ENCODE data around the gene FRMD5.

FRMD5 gene

GRCh38 chr15:43987924-43988323 is 207.1 kb downstream of the FRMD5 start:
- Histone ChIP-seq H3K9me3 (ENCODE audit: insufficient read depth, low read length) (no peaks in the 10 kb centered on the region), H3K79me2 (ENCODE audit: insufficient read depth, low read length) (no peaks in the 10 kb centered on the region), H3K9me2 (replicated peaks; ENCODE audit: insufficient read depth, low read length) (no peaks in the 10 kb centered on the region), H3K27ac (ENCODE audit: low read depth, low read length) (no peak overlapping the region), H3K4me2 (ENCODE audit: low read depth, low read length, poor library complexity, severe bottlenecking) (no peak overlapping the region), H3K4me3 (ENCODE audit: insufficient read depth, low read length, poor library complexity, severe bottlenecking) (no peak overlapping the region), H3K36me3 (ENCODE audit: low read length) (no peaks in the 10 kb centered on the region), H3F3A (ENCODE audit: insufficient read depth) (no peaks in the 10 kb centered on the region), H4K20me1 (ENCODE audit: low read depth, low read length) (no peaks in the 10 kb centered on the region), H3K27me3 (ENCODE audit: low read length) (no peaks in the 10 kb centered on the region), H3K9ac (ENCODE audit: low read length) (no peak overlapping the region), H2AFZ (ENCODE audit: low read depth, low read length, severe bottlenecking) (no peak overlapping the region)
- no peak for TF ChIP-seq EZH2phosphoT487 (conservative IDR thresholded peaks at IDR 0.05; ENCODE audit: low read length)
- TF ChIP-seq CTCF (IDR thresholded peaks at IDR 0.05; ENCODE audit: insufficient read depth, low read length, poor library complexity, severe bottlenecking) = no peak

- Histone ChIP-seq H4K20me1 (ENCODE audit: low read depth, low read length) (no peaks in the 10 kb centered on the region), H3K4me3 (ENCODE audit: insufficient read depth, low read length, poor library complexity, severe bottlenecking) (no peak overlapping the region), H3K79me2 (ENCODE audit: insufficient read depth, low read length) (no peaks in the 10 kb centered on the region), H3F3A (ENCODE audit: insufficient read depth) (no peaks in the 10 kb centered on the region), H3K4me2 (ENCODE audit: low read depth, low read length, poor library complexity, severe bottlenecking) (no peak overlapping the region), H3K9me3 (ENCODE audit: insufficient read depth, low read length) (no peaks in the 10 kb centered on the region), H2AFZ (ENCODE audit: low read depth, low read length, severe bottlenecking) (no peak overlapping the region), H3K9ac (ENCODE audit: low read length) (no peak overlapping the region), H3K9me2 (replicated peaks; ENCODE audit: insufficient read depth, low read length) (no peaks in the 10 kb centered on the region), H3K36me3 (ENCODE audit: low read length) (no peaks in the 10 kb centered on the region), H3K27ac (ENCODE audit: low read depth, low read length) (no peak overlapping the region), H3K27me3 (ENCODE audit: low read length) (no peaks in the 10 kb centered on the region)
- TF ChIP-seq EZH2phosphoT487 (conservative IDR thresholded peaks at IDR 0.05; ENCODE audit: low read length) (no peak), CTCF (IDR thresholded peaks at IDR 0.05; ENCODE audit: insufficient read depth, low read length, poor library complexity, severe bottlenecking) (no peak)
These were observed 208.9 kb downstream of the FRMD5 start for GRCh38 chr15:43985976-43986680.

GRCh38 chr15:43981576-43981975 is 213.5 kb downstream of the FRMD5 start:
- H3K9me2 ChIP-seq (replicated peaks; ENCODE audit: insufficient read depth, low read length) = no peaks in the 10 kb centered on the region
- H3K4me2 ChIP-seq (ENCODE audit: low read depth, low read length, poor library complexity, severe bottlenecking) = no peak overlapping the region
- TF ChIP-seq EZH2phosphoT487 (conservative IDR thresholded peaks at IDR 0.05; ENCODE audit: low read length) (no peak), CTCF (IDR thresholded peaks at IDR 0.05; ENCODE audit: insufficient read depth, low read length, poor library complexity, severe bottlenecking) (no peak)
- no peak overlapping the region for H3K27ac ChIP-seq (ENCODE audit: low read depth, low read length)
- no peaks in the 10 kb centered on the region for H4K20me1 ChIP-seq (ENCODE audit: low read depth, low read length)
- H3K79me2 ChIP-seq (ENCODE audit: insufficient read depth, low read length) = no peaks in the 10 kb centered on the region
- no peak overlapping the region for H3K9ac ChIP-seq (ENCODE audit: low read length)
- no peaks in the 10 kb centered on the region for H3K36me3 ChIP-seq (ENCODE audit: low read length)
- no peak overlapping the region for H3K4me3 ChIP-seq (ENCODE audit: insufficient read depth, low read length, poor library complexity, severe bottlenecking)
- no peaks in the 10 kb centered on the region for H3K9me3 ChIP-seq (ENCODE audit: insufficient read depth, low read length)
- no peaks in the 10 kb centered on the region for H3F3A ChIP-seq (ENCODE audit: insufficient read depth)
- no peaks in the 10 kb centered on the region for H3K27me3 ChIP-seq (ENCODE audit: low read length)
- no peak overlapping the region for H2AFZ ChIP-seq (ENCODE audit: low read depth, low read length, severe bottlenecking)
